ENCODE results near the gene KRTAP4-5.
A peak's percentile ranks its signal among the peaks of the same experiment; 100 is the strongest.
"Not testable (repeated sequence)": the region's sequence is repeated elsewhere in the genome, so short reads cannot be mapped to it uniquely, and the experiment has no call there.

Gene KRTAP4-5

GRCh38 chr17:41107941-41108450 is 41.6 kb downstream of the KRTAP4-5 start:
- no peak for TF ChIP-seq CTCF (conservative IDR thresholded peaks at IDR 0.05; ENCODE audit: low read depth, low read length)
- H3K9ac ChIP-seq: no peak overlapping the region

GRCh38 chr17:41105347-41105746 is 44.3 kb downstream of the KRTAP4-5 start, which contains the start of gene KRTAP4-9:
Gene KRTAP4-9, plus strand, starts transcription at chr17:41105389. Its CDS starts 0 bp downstream, at chr17:41105389.
- not testable (repeated sequence) for H3K79me2 ChIP-seq (ENCODE audit: insufficient read depth, low read depth); H3K9ac ChIP-seq; H3K27ac ChIP-seq; H3K36me3 ChIP-seq (ENCODE audit: insufficient read depth); H3K4me2 ChIP-seq; H3K4me3 ChIP-seq (IDR thresholded peaks at IDR 0.05; ENCODE audit: insufficient read depth, low read depth, low read length); H4K20me1 ChIP-seq (ENCODE audit: insufficient read depth); H2AFZ ChIP-seq (ENCODE audit: low read depth); H3K27me3 ChIP-seq (ENCODE audit: insufficient read depth, low read depth)
- peaks cover 12% of the 10 kb centered on the region for H3K4me1 ChIP-seq (ENCODE audit: low read depth, poor library complexity, severe bottlenecking)

More at GRCh38 chr17:41107941-41108450, 41.6 kb downstream of the KRTAP4-5 start:
- H3K4me1 ChIP-seq (ENCODE audit: low read depth, poor library complexity, severe bottlenecking): peaks cover 12% of the 10 kb centered on the region
- H2AFZ ChIP-seq (ENCODE audit: low read depth): no peak overlapping the region
- H3K79me2 ChIP-seq (ENCODE audit: insufficient read depth, low read depth): no peaks in the 10 kb centered on the region
- H4K20me1 ChIP-seq (ENCODE audit: insufficient read depth): no peaks in the 10 kb centered on the region
- H3K36me3 ChIP-seq (ENCODE audit: insufficient read depth): no peaks in the 10 kb centered on the region
- H3K4me2 ChIP-seq: 0 out of 2 replicates have a peak overlapping the region, but pooled peaks have one; percentile 31
- H3K27me3 ChIP-seq (ENCODE audit: insufficient read depth, low read depth): no peaks in the 10 kb centered on the region
- H3K27ac ChIP-seq: no peak overlapping the region
- H3K4me3 ChIP-seq (IDR thresholded peaks at IDR 0.05; ENCODE audit: insufficient read depth, low read depth, low read length): no peak overlapping the region

- H4K20me1 ChIP-seq (ENCODE audit: insufficient read depth); H3K36me3 ChIP-seq (ENCODE audit: insufficient read depth); H3K79me2 ChIP-seq (ENCODE audit: insufficient read depth, low read depth); H3K9ac ChIP-seq; H2AFZ ChIP-seq (ENCODE audit: low read depth); H3K4me2 ChIP-seq; H3K27ac ChIP-seq; H3K27me3 ChIP-seq (ENCODE audit: insufficient read depth, low read depth); H3K4me3 ChIP-seq (IDR thresholded peaks at IDR 0.05; ENCODE audit: insufficient read depth, low read depth, low read length): not testable (repeated sequence)
- peaks cover 12% of the 10 kb centered on the region for H3K4me1 ChIP-seq (ENCODE audit: low read depth, poor library complexity, severe bottlenecking)
These were observed 45.1 kb downstream of the KRTAP4-5 start for GRCh38 chr17:41104386-41105038.

- Histone ChIP-seq H3K9ac (no peak overlapping the region), H3K79me2 (ENCODE audit: insufficient read depth, low read depth) (no peaks in the 10 kb centered on the region), H3K27ac (no peak overlapping the region), H3K36me3 (ENCODE audit: insufficient read depth) (no peaks in the 10 kb centered on the region), H4K20me1 (ENCODE audit: insufficient read depth) (no peaks in the 10 kb centered on the region), H3K4me3 (IDR thresholded peaks at IDR 0.05; ENCODE audit: insufficient read depth, low read depth, low read length) (no peak overlapping the region), H3K27me3 (ENCODE audit: insufficient read depth, low read depth) (no peaks in the 10 kb centered on the region), H2AFZ (ENCODE audit: low read depth) (no peak overlapping the region), H3K4me1 (ENCODE audit: low read depth, poor library complexity, severe bottlenecking) (peaks cover 11% of the 10 kb centered on the region), H3K4me2 (no peak overlapping the region)
- TF ChIP-seq CTCF (conservative IDR thresholded peaks at IDR 0.05; ENCODE audit: low read depth, low read length): no peak
These were observed 45.7 kb downstream of the KRTAP4-5 start for GRCh38 chr17:41103896-41104295.

GRCh38 chr17:41101586-41102259 is 47.9 kb downstream of the KRTAP4-5 start, which contains the start of gene KRTAP4-16:
Gene KRTAP4-16, minus strand, starts transcription at chr17:41102209. Its CDS starts 0 bp downstream, at chr17:41102209.
- TF ChIP-seq CTCF (conservative IDR thresholded peaks at IDR 0.05; ENCODE audit: low read depth, low read length): no peak
- Histone ChIP-seq H3K4me2 (no peak within 1 kb of the TSS), H3K79me2 (ENCODE audit: insufficient read depth, low read depth) (no peaks in the 10 kb centered on the region), H2AFZ (ENCODE audit: low read depth) (no peak within 1 kb of the TSS), H4K20me1 (ENCODE audit: insufficient read depth) (no peaks in the 10 kb centered on the region), H3K27ac (no peak within 1 kb of the TSS), H3K27me3 (ENCODE audit: insufficient read depth, low read depth) (no peaks in the 10 kb centered on the region), H3K9ac (no peak within 1 kb of the TSS), H3K4me1 (ENCODE audit: low read depth, poor library complexity, severe bottlenecking) (no peaks in the 10 kb centered on the region), H3K36me3 (ENCODE audit: insufficient read depth) (no peaks in the 10 kb centered on the region), H3K4me3 (IDR thresholded peaks at IDR 0.05; ENCODE audit: insufficient read depth, low read depth, low read length) (no peak within 1 kb of the TSS)

GRCh38 chr17:41099682-41100480 is 49.7 kb downstream of the KRTAP4-5 start:
- not testable (repeated sequence) for H4K20me1 ChIP-seq (ENCODE audit: insufficient read depth); H3K79me2 ChIP-seq (ENCODE audit: insufficient read depth, low read depth); H3K4me3 ChIP-seq (IDR thresholded peaks at IDR 0.05; ENCODE audit: insufficient read depth, low read depth, low read length); H3K27me3 ChIP-seq (ENCODE audit: insufficient read depth, low read depth); H3K36me3 ChIP-seq (ENCODE audit: insufficient read depth); H3K4me2 ChIP-seq; H2AFZ ChIP-seq (ENCODE audit: low read depth); H3K9ac ChIP-seq; H3K27ac ChIP-seq; H3K4me1 ChIP-seq (ENCODE audit: low read depth, poor library complexity, severe bottlenecking)

Data from KMS-11 (cell line).